Right lung (tissue), 5 donors: ENCODE results near the gene TEX35. TPM values are rescaled to one million over a fixed set of nuclear protein-coding genes. Genes with fewer than 3 reads are reported as not detected.

Experiments used
- DNase-seq, 2 donors: peaks; one replicate each; pipeline ENCODE4 v3.0.0-alpha.2; 2013
- polyA plus RNA-seq, 5 donors: library from polyadenylated mRNA; unstranded; fragments of 120-200 nt; gene quantifications; one replicate each; pipeline versions ENCODE4 v1.2.1 to v1.2.3, GENCODE V29; 2013; ENCODE audit warnings: inconsistent platforms in 1 of 5, low replicate concordance in 1 of 5; ENCODE audit not compliant: insufficient read length in 5 of 5, insufficient read depth in 1 of 5

TEX35 gene
- polyA plus RNA-seq, 5 donors = 0.19 to 0.53 (median 0.45) TPM

DNA sequence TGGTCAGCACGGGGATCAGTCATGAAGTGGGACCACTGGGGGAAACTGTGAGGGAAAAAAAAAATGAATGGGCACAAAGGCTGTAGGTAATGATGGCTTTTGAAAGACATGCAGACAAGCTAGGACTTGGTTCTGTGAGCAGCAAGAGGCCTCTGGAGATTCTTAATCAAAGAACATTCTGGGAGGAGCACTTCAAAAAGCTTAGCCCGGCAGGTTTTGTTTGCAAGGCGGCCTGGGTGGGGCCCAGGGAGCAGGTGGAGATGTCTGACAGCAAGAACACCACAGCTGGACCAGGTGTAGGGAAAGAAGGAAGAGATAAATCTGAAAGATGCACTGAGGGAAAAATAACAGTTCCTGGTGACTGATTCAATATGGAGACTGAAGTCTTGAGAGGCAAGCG lies 6.0 kb downstream of the TEX35 start:
- DNase-seq = no peak

DNA sequence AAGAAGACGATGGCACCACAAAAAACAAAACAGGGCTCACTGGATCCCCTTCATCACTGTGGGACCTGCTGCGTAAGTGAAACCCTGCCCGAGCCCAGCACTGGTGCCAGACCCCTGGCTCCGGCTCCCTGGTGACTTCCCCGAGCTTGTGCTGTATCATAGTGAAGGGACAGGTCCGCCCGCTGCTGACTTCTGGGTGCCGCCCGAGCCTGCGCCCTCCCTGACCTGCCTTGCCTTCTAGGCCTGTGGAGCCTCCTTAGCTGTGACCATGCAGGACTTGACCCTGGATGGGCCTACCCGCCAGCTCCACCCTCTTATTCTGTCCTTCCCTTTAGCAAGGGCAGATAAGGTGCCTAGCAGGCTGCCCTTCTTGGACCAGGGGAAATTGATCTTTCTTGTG lies 7.9 kb downstream of the TEX35 start:
- no peak for DNase-seq

DNA sequence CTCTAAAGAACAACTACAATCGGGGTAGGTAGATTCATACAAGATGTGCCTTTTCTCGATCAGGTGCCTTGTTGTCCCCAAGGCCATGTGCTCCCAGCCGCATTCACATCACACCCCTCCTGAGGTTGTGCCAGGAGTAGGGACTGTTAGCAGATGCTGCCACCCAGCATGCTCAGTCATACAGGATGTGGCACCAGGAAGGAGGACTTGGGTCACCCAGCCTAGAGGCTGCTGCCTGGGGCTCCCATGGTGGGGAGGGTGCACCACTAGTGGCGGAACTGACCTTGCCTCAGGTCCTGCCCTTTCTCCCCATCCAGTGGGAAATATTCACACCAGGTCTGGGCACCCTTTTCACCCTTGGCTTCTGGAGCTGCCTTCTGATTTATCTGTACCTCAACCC lies 8.3 kb downstream of the TEX35 start:
- no peak for DNase-seq

DNA sequence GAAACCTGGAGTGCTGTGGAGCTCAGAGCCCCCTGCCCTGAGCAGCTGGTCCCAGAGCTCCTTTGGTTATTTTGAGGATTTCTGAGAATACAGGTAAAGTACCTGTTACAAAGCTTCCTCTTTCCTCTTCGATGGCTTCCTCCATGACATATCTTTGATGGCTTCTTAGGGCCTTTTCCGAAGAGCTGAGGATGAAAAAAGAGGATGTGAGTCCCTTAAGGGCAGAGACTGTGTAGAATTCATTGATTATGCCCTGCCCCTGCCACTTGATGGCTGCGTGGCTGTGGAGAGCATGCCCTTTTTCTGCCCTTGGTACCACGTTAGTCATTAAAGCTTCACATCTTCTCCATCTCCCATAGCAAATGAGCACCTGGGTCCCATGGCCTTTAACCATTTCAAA lies 14.2 kb downstream of the TEX35 start:
- DNase-seq = no peak

DNA sequence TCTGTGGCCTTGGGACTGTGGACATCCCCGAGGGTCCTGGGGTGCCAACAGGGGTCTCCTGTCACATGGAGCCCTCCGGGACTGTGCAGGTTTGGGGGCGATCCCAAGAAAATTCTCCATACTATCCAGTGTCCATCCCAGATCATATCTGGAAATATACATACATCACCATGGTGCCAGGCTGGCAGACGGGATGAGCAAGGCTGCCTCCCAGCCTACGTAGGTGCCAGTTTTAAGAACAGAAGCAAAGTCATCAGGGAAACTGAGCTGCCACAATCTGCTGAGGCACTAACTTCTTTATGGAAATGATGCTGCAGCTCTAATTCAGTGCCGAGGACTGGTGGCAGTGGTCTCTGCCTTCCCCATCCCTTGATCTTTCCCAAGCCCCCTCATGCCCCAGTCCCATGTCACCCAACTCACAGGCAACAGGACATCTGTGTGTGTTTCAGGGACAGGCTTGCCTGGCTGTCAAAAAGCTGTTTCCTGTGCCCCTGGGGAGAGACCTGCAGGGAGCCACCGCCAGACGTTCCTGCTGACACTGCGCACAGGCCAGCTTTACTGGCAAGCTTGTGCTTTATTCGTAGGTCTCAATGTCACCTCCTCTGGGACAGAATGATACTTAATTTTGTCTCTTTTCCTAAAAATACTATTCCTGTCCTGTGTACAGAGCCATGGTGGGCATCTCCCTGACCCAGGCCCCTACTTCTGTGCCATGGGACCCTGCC lies 15.5 kb downstream of the TEX35 start:
- no peak for DNase-seq

DNA sequence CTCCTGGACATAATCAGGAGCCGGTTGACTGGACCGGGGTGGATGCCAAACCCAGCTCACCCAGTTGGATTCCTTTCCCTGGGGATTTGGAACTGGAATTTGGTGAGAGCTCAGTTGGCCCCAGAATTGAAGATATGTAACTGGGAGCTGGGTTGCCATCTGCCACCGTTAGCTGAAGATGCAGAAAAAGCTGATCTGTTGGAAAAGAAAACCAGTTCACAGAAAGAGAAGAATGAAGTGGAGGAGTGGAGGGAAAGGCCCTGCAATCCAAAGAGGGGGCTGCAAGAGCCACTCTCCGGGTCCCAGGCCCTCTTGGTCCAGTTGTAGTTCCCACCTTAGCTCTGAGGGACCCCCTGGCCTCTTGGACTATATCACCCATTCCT lies 16.0 kb downstream of the TEX35 start:
- no peak for DNase-seq

DNA sequence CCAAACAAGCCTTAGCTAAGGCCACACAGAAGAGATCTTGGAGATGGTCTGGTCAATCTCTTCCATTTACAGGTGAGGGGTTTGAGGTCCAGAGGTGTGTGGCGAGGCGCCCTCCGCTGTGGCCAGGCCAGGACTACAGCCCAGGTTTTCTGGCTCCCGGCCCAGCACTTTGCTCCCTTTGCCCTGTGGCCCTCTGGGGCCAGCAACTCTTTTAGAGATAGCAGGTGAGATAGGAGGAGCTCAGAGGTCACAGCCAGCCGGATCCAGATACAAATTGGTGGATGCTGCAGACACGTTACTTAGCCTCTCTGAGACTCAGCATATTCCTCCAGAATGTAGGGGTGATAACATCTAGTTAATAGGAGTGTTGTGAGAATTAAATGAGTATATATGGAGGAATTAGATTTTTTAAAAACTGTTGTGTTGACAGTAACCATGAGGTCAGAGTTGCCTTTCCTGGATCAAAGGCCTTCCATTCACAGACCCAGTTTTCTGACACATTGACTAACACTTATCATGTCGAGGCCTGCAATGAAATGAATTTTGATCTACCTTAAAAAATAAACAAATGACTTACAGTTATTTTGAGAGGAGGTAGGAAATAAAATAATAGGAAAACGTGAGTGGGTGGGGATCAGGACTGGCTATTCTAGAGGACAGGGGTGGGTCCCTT lies 16.6 kb downstream of the TEX35 start:
- no peak for DNase-seq

DNA sequence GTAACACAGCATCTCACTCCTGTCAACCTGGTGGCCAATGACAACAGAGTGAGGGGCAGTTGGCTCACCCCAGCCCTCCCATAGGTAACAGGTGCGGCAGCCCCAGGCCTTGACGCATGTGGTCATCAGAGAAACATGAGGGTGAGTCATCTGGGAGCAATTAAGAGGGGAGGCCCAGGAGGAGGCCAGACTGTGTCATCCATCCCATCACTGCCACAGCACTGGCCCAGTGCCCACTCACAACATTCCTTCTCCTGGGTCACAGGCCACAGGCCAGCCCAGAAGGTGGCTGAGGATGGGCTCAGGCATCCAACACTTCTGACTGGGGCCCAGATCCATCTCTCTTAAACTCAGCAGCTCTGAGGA lies 17.1 kb downstream of the TEX35 start:
- no peak for DNase-seq

DNA sequence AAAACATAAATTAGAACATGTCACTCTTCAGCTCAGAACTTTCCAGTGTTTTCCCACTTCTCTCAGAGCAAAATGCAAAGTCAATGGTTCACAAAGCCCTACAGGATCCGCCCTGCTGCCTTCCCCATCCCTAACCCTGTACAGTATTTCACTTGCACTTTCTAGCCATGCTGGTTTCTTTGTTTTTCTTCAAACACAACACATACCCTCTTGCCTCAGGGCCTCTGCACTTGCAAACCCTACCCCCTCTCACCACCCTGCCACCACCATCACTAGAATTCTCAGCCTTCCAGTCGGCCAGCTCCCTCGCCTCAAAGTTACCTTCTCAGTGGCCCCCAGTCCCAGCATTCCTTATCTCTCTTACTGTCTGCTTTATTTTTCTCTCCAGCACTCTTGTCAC lies 17.6 kb downstream of the TEX35 start:
- DNase-seq = no peak

DNA sequence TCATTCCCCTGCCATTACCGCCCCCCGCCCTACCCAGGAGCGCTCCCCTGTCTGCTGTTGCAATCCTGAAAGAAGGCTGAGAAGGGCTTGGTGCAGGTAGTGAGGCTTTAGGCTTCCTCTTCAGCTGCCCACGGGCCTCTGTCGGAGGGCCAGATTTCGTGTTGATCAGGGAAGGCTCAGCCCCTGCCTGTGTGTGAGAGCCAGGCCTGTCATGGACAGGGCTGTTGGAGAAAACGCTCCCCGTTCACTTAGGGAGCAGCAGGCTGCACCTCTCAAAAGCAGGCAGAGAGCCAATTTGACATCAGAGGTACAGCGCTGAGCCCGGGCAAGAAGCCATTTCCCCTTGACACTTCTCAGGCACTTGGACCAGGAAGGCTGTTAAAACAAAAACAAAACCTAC lies 19.0 kb downstream of the TEX35 start:
- DNase-seq = peak in 1 of 2 donors; percentile 39

DNA sequence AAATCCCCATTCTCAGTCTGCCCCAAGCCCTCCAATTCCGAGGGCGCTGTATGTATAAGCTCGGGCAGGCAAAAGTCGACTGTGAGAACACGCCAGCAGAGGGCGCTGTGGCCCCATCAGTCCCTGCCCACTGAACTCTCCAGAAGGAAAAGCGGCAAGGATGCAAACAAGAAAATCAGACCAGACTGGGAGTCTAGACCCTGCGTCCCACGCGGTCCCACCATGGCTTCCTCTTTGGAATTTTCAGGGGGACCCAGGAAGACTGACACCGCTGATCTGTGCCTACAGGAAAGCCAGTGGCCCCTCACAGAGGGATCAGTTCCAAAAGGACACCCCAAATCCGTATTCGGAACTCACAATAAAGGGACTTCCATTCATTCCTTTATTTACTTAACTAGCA lies 19.5 kb downstream of the TEX35 start:
- peak; percentile 67 to 78 for DNase-seq

DNA sequence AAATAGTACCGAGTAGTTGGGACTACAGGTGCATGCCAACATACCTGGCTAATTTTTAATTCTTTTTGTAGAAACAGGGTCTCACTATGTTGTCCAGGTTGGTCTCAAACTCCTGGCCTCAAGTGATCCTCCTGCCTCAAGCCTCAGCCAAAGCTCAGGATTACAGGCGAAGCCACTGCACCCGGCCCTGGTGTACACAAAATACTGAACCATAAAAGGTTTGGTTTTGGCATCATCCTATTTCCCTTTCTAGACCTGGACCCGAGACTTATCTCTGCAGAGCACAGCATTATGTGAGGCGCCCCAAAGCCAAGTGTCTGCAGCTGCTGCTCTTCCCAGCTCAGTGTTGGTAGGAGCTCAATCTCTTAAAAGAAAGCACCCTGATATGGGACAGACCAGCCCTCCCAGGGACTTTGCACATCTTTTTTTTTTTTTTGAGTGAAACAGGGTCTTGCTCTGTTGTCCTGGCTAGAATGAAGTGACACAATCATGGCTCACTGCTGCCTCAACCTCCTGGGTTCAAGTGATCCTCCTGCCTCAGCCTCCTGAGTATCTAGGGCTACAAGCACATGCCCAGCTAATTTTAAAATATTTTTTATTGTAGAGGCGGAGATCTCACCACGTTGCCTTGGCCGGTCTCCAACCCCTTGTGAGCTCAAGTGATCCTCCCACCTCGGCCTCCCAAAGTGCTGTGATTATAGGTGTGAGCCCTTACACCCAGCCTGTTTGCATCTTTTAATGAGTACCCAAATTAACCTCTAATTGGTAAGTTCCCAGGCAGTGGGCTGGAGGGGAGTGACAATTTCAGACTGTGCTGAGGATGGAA lies 20.4 kb downstream of the TEX35 start:
- no peak for DNase-seq

DNA sequence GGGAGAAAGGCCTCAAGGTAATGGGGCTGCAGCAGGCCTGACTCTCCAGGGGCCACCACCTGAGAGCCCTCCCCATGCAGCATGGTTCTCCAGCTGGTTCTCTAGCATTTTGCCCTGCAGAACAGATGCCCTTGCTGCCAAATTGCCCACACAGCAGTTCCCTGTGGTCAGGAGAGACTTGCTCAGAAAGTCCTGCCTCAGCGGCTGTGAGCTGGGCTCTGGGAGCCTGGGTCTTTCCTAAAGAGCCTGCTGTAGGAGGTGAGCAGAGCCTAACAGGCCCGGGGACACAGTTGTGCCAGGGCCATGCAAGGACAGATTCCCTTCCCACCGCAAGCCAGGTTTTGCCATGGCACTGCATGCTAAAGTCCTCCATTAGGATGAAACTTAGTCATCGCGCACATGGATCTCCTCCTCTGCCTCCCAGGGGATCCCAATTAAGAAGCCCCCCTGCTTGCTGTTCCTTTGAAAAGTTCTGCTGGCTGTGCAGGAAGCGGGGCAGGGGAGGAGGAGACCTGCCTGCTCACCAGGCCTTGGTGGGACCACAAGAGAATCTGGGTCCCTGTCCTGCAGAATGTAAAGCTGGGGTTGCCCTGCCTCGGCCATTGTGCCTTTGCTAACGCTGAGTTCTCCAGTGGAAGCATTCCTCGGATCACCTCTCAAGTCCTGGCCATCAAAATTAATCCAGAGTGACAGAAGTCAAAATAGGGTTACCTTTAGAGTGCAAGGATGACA lies 21.4 kb downstream of the TEX35 start:
- DNase-seq = no peak

DNA sequence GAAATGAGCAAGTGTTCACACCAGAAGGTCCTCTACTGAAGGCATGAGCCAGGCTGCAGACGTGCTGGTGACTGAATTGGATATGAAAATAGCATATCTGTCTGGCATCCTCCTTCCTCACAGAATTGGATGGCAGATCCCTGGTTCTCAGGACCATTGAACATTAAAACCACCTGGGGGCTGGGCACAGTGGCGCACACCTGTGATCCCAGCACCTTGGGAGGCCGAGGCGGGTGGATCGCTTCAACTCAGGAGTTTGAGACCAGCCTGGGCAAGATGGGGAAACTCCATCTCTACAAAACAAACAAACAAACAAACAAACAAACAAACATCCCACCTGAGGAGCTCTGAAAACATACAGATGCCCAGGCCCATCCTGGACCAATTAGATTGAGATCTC lies 23.4 kb downstream of the TEX35 start:
- DNase-seq = no peak

DNA sequence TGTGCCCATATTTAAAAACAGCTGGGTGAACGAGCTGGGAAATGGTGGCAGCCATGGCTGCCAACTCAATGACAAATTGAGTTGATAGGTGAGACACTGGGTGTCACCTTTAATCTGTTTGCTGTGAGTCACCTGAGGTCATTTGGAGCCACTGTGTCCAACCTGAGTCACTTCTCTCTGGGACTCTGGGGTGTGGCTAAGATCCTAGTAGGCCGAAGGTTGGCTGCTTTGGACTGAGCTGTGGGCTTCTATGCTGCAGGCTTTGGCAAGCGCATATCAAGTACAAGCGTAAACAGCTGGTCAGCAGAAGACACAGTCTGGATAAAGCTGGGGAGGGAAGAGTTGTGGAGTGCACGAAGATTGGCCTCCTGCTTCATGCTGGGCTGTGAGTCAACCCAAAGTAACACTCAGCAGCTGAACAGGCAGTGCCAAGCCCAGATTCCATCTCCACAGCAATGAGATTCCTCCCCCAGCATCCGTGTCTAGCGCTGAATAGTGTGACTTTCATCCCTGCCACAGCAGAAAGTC lies 24.0 kb downstream of the TEX35 start:
- peak; percentile 55 to 69 for DNase-seq

DNA sequence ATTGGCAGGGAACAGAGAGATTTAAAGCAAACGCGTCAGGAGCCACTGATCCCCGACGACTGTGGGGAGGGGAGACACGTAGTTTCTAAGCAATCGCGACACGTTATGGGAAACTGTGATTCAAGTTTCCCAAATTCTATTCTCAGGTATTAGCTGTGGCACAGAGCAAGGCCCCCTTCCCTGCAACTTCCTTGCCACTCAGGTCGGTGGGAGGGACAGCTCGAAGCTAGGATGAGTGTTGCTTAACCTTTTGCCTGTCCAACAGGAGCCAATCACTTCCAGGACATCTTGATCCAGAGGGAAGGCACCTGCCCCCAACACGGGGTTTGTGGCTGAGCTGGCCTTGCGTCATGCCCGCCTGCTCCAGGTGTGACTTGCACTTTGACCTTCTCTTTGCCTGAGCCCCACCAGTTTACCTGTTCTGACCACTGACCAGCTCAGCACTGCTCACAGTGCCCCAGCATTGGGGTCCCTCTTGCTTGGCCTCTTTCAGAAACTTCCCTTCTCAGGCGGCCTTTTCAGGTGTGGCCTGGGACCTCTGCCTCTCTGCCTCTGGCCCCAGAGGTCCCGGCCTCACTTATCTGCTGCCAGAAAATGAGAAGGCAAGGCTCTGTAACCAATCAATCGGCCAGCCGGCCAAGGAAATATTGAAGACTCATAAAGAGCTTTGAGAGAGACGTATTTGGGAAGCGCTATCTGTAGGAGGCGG lies 24.6 kb downstream of the TEX35 start:
- no peak for DNase-seq

DNA sequence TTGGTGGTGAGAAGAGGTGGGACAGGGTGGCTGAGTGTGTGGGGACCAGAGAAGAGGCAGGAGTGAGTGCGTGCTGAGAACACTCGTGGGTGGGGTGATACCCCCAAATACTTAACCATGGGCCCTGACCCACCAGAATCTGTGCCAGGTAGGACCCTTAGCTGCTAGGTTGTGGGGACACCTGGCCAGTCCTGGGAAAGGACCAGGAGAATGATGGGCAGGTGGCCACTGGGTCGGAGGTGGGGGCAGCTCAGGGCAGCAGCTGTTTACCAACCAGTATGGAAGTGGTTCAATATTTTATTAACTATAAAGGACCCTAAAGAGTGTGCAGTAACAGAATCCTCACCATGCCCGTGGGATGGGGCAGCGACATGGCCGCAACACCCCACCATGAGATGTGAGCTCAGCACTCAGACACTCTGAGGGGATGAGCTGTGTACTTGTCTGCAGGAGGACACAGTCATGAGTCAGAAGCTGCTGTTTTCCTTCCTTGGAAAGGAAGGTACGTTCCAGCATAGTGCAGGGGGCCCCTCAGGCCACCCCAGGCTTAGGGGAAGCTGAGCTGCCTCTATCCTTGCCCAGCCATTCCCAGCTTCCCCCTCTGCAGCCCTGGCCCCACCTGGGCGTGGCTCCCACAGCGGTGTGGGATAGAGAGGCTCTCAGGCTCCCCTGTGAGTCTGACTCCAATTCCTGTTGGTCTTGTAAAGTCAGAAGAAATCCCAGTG lies 25.4 kb downstream of the TEX35 start:
- no peak for DNase-seq

DNA sequence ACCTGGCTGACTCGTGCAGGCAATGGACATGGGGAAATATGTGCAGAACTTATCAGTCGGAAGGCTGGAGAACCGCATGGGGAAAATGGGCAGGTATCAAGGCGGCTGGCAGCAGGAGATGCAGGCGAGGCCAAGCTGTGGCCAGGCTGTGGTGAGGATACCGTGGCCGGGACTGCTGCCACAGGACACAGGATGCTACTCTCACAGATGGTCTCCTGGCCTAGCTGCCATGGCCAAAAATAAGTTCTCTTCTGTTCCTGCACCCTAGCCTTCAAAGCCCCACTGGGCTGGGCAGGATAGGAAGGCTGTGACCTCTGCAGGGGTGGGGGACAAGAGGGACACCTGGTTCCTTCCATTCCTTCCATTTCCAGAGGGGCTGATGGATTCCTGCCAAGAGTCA lies 26.4 kb downstream of the TEX35 start:
- no peak for DNase-seq

DNA sequence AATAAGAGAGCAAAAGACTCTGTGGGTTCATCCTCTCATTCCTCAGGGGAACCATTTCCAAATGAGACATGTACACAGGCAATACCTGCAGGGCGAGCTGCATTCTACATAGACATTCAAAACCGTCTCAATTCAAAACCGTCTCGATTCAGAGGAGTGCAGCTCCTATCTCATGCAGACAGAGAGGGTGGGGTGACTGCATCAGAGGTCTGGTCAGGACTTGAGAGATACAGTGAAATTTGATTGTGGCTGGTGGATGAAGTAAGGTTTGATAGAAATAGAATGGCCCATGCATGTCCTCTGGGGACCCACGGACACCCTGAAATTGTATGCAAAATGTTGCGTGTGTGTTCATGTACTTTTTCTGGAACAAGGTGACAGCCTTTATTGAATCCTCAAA lies 27.3 kb downstream of the TEX35 start:
- DNase-seq = no peak

DNA sequence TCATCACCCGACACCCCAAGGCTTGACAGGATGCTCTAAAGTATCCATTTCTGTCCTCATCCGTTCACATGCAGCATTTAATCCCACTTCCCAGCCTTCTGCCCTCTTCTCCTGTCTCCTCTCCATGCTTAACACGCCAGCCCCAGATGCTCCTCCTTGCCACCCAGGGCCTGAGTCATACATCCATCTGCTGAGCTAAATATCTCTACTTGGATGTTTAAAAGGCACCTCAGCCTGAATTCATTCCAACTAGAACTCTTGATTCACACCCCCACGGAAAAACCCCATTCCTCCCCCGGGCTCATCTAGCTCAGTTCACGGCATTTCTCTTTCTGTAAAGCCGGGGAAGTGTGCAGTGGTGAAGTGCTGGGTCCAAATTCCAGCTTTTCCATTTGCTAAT lies 27.7 kb downstream of the TEX35 start:
- no peak for DNase-seq

DNA sequence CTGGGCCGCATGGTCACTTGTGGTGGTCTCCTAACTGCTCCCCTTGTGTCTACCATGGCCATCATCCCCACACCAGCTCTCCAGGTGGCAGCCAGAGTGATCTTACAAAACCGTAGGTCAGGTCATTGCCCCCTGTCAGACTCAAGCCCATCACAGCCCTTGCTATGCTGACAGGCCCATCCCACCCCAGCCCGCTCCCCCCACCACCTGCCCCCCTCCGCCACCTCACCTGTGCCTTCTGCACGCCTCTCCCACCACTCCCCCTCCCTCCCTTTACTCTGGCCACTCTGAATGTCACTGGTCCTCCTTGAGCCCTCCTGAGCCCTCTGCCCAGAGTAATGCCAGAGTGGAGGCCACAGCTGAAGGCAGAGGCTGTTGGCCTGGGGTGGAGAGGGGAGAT lies 28.5 kb downstream of the TEX35 start:
- no peak for DNase-seq
